NCI-H526 (cell line): ENCODE results near the gene CD80.

Source experiments
- DNase-seq, 2 experiments: peaks; one replicate each; lab custom pipeline; 2025; lab: John Stamatoyannopoulos, UW

The CD80 gene

GRCh38 chr3:119497820-119498185 is 61.6 kb downstream of the CD80 start:
- no peak for DNase-seq

GRCh38 chr3:119494597-119494996 is 64.8 kb downstream of the CD80 start:
- DNase-seq: no peak

GRCh38 chr3:119492810-119493209 is 66.6 kb downstream of the CD80 start:
- DNase-seq: no peak

GRCh38 chr3:119492128-119492527 is 67.3 kb downstream of the CD80 start:
- DNase-seq: no peak

GRCh38 chr3:119490153-119490552 is 69.3 kb downstream of the CD80 start:
- DNase-seq: no peak

- DNase-seq: no peak
These were observed 73.9 kb downstream of the CD80 start for GRCh38 chr3:119485563-119485962.

- DNase-seq: no peak
These were observed 76.3 kb downstream of the CD80 start for GRCh38 chr3:119483101-119483500.

GRCh38 chr3:119481079-119481478 is 78.3 kb downstream of the CD80 start:
- no peak for DNase-seq
